H9 (cell line): Measurements from ENCODE around the gene FMNL3. TPM values are rescaled to one million over a fixed set of nuclear protein-coding genes. Genes with fewer than 3 reads are reported as not detected.

Source experiments
- DNase-seq: peaks from one replicate; pipeline ENCODE4 v3.0.0-alpha.2; 2017
- H2AFZ ChIP-seq: one replicate; pipeline ENCODE4 v1.6.1; 2013; ENCODE audit warnings: mild to moderate bottlenecking, low read length, control low read depth, moderate library complexity
- H2AK5ac ChIP-seq: 2 replicates; pipeline ENCODE4 v1.6.1; 2013; ENCODE audit warnings: low read length, control low read depth, mixed read lengths; ENCODE audit not compliant: insufficient read length
- H2BK120ac ChIP-seq: one replicate; pipeline ENCODE4 v1.6.1; 2013; ENCODE audit warnings: low read depth, mild to moderate bottlenecking, low read length, control low read depth, inconsistent platforms; ENCODE audit not compliant: poor library complexity, severe bottlenecking
- H2BK12ac ChIP-seq: 2 replicates; pipeline ENCODE4 v1.6.1; 2013; ENCODE audit warnings: low read length, control low read depth, mixed read lengths, low read depth; ENCODE audit not compliant: insufficient read length
- H2BK15ac ChIP-seq: 2 replicates; pipeline ENCODE4 v1.6.1; 2013; ENCODE audit warnings: low read depth, low read length, control low read depth
- H2BK20ac ChIP-seq: one replicate; pipeline ENCODE4 v1.6.1; 2013; ENCODE audit warnings: low read depth, mild to moderate bottlenecking, low read length, control low read depth, inconsistent platforms; ENCODE audit not compliant: poor library complexity, severe bottlenecking
- H2BK5ac ChIP-seq: 2 replicates; pipeline ENCODE4 v1.6.1; 2013; ENCODE audit warnings: low read length, control low read depth, mixed read lengths; ENCODE audit not compliant: insufficient read length
- H3K14ac ChIP-seq: 2 replicates; pipeline ENCODE4 v1.6.1; 2013; ENCODE audit warnings: low read length, control low read depth; ENCODE audit not compliant: insufficient read depth
- H3K18ac ChIP-seq: 2 replicates; pipeline ENCODE4 v1.6.1; 2013; ENCODE audit warnings: low read depth, mild to moderate bottlenecking, mixed read lengths, low read length, control low read depth; ENCODE audit not compliant: insufficient read length
- H3K23ac ChIP-seq: 2 replicates; pipeline ENCODE4 v1.6.1; 2013; ENCODE audit warnings: low read length, control low read depth, mixed read lengths, low read depth; ENCODE audit not compliant: insufficient read length
- H3K23me2 ChIP-seq: 2 replicates; pipeline ENCODE4 v1.6.1; 2013; ENCODE audit warnings: low read depth, mild to moderate bottlenecking, mixed read lengths, low read length, control low read depth; ENCODE audit not compliant: insufficient read length, poor library complexity, severe bottlenecking
- H3K27ac ChIP-seq: 2 replicates; pipeline ENCODE4 v1.5.1; 2013; ENCODE audit warnings: low read length, control low read depth, mixed read lengths, low read depth; ENCODE audit not compliant: insufficient read length
- H3K27me3 ChIP-seq: 2 replicates; pipeline ENCODE4 v1.6.1; 2013; ENCODE audit warnings: low read length, control low read depth, inconsistent platforms; ENCODE audit not compliant: insufficient read depth
- H3K4ac ChIP-seq: 2 replicates; pipeline ENCODE4 v1.6.1; 2013; ENCODE audit warnings: low read depth, mild to moderate bottlenecking, control low read depth, inconsistent platforms, low read length, moderate library complexity
- H3K4me1 ChIP-seq: 2 replicates; pipeline ENCODE4 v1.6.1; 2013; ENCODE audit warnings: low read length, control low read depth, inconsistent platforms; ENCODE audit not compliant: insufficient read depth
- H3K4me2 ChIP-seq: 2 replicates; pipeline ENCODE4 v1.6.1; 2013; ENCODE audit warnings: low read length, control low read depth, mixed read lengths; ENCODE audit not compliant: insufficient read length, insufficient read depth
- H3K56ac ChIP-seq: 2 replicates; pipeline ENCODE4 v1.6.1; 2013; ENCODE audit warnings: low read depth, mild to moderate bottlenecking, mixed read lengths, low read length, control low read depth; ENCODE audit not compliant: insufficient read length
- H3K79me1 ChIP-seq: 2 replicates; pipeline ENCODE4 v1.6.1; 2013; ENCODE audit warnings: low read depth, mild to moderate bottlenecking, moderate library complexity, low read length, control low read depth, inconsistent platforms; ENCODE audit not compliant: insufficient read depth, poor library complexity, severe bottlenecking
- H3K79me2 ChIP-seq: 2 replicates; pipeline ENCODE4 v1.6.1; 2013; ENCODE audit warnings: low read length, control low read depth, inconsistent platforms; ENCODE audit not compliant: insufficient read depth
- H3K9ac ChIP-seq: 2 replicates; pipeline ENCODE4 v1.6.1; 2013; ENCODE audit warnings: low read length, control low read depth, mixed read lengths; ENCODE audit not compliant: insufficient read length; ENCODE audit errors: extremely low read depth
- H3K9me3 ChIP-seq: one replicate; pipeline ENCODE4 v1.6.1; 2013; ENCODE audit warnings: low read depth, low read length, inconsistent platforms; ENCODE audit not compliant: control insufficient read depth
- H3T11ph ChIP-seq: one replicate; pipeline ENCODE4 v1.6.1; 2013; ENCODE audit warnings: mild to moderate bottlenecking, low read length, control low read depth, inconsistent platforms
- H4K20me1 ChIP-seq: one replicate; pipeline ENCODE4 v1.6.1; 2013; ENCODE audit not compliant: control insufficient read depth, insufficient read length, insufficient read depth
- H4K5ac ChIP-seq: 2 replicates; pipeline ENCODE4 v1.6.1; 2013; ENCODE audit warnings: low read depth, mild to moderate bottlenecking, mixed read lengths, low read length, control low read depth; ENCODE audit not compliant: insufficient read length
- H4K8ac ChIP-seq: replicated peaks from 2 replicates; pipeline ENCODE4 v1.6.1; 2013; ENCODE audit warnings: low read length, control low read depth, mixed read lengths, low read depth; ENCODE audit not compliant: insufficient read length
- H4K91ac ChIP-seq: 2 replicates; pipeline ENCODE4 v1.6.1; 2013; ENCODE audit warnings: low read depth, mild to moderate bottlenecking, moderate library complexity, mixed read lengths, low read length, control low read depth; ENCODE audit not compliant: insufficient read length
- H3K27ac Mint-ChIP-seq, 3 experiments: 2 replicates in 2 of 3; 3 replicates in 1 of 3; pipeline ENCODE4 v1.8.0; 2020 to 2021; ENCODE audit warnings: mixed read lengths in 3 of 3, mild to moderate bottlenecking in 1 of 3, moderate library complexity in 1 of 3
- H3K27me3 Mint-ChIP-seq: 2 replicates; pipeline ENCODE4 v1.8.0; 2021; ENCODE audit warnings: low read depth, mild to moderate bottlenecking, moderate library complexity, mixed read lengths
- H3K36me3 Mint-ChIP-seq, 3 experiments: 2 replicates in 2 of 3; 3 replicates in 1 of 3; pipeline ENCODE4 v1.8.0; 2020 to 2021; ENCODE audit warnings: low read depth in 3 of 3, mixed read lengths in 3 of 3; ENCODE audit not compliant: insufficient read depth in 1 of 3
- H3K4me1 Mint-ChIP-seq, 2 experiments: 2 replicates each; pipeline ENCODE4 v1.8.0; 2020; ENCODE audit warnings: mixed read lengths in 2 of 2
- H3K4me3 Mint-ChIP-seq, 2 experiments: 2 replicates in 1 of 2; 3 replicates in 1 of 2; pipeline ENCODE4 v1.8.0; 2020 to 2021; ENCODE audit warnings: mild to moderate bottlenecking in 2 of 2, mixed read lengths in 2 of 2, moderate library complexity in 1 of 2
- H3K9me3 Mint-ChIP-seq, 2 experiments: 2 replicates in 1 of 2; 3 replicates in 1 of 2; pipeline ENCODE4 v1.8.0; 2020; ENCODE audit warnings: mild to moderate bottlenecking in 2 of 2, mixed read lengths in 2 of 2, moderate library complexity in 1 of 2
- CTCF ChIP-seq: fragments of 200-600 bp; sonication (generic); conservative IDR thresholded peaks from 3 replicates; pipeline ENCODE4 v1.8.0; 2021; ENCODE audit warnings: antibody characterized with exemption, mild to moderate bottlenecking
- WGBS: extraction: QIAGEN DNeasy Blood & Tissue Kit; methylation state at CpG from one replicate; pipeline ENCODE4 v1.1.7; 2013; ENCODE audit warnings: missing lambda C conversion rate, low lambda C conversion rate, mixed read lengths; ENCODE audit not compliant: insufficient read length; ENCODE audit errors: extremely low coverage; 5-methylcytosine and 5-hydroxymethylcytosine counted together
- total RNA-seq: library from RNA; stranded (reverse); gene quantifications from 2 replicates; pipeline ENCODE4 v1.2.1, GENCODE V29; 2021

FMNL3 gene
- total RNA-seq, 1 experiment from 2014 or later = 22.8 TPM

GRCh38 chr12:49643135-49643534, 64.1 kb downstream of the FMNL3 start:
- Histone ChIP-seq H3K14ac (no peak overlapping the region), H4K5ac (no peak overlapping the region), H2BK120ac (no peak overlapping the region), H2BK5ac (no peak overlapping the region), H3K79me2 (no peaks in the 10 kb centered on the region), H3K27me3 (no peaks in the 10 kb centered on the region), H4K91ac (no peak overlapping the region), H3K23ac (no peak overlapping the region), H3K23me2 (no peaks in the 10 kb centered on the region), H2AK5ac (no peak overlapping the region), H3K4me1 (no peaks in the 10 kb centered on the region), H3K4me2 (no peak overlapping the region), H4K20me1 (no peaks in the 10 kb centered on the region), H3K18ac (no peak overlapping the region), H3K9me3 (no peaks in the 10 kb centered on the region), H2BK20ac (no peak overlapping the region), H3K79me1 (no peaks in the 10 kb centered on the region), H4K8ac (no peak overlapping the region), H2AFZ (no peak overlapping the region), H3K4ac (no peak overlapping the region), H3T11ph (no peak overlapping the region), H2BK12ac (no peak overlapping the region), H3K9ac (no peak overlapping the region), H2BK15ac (no peak overlapping the region), H3K27ac (no peak overlapping the region), H3K56ac (no peak overlapping the region)
- no peaks in the 10 kb centered on the region for H3K27me3 Mint-ChIP-seq
- H3K36me3 Mint-ChIP-seq = peaks cover 20 to 62% (median 59%) of the 10 kb centered on the region in 3 experiments
- H3K9me3 Mint-ChIP-seq = no peaks in the 10 kb centered on the region
- no peak for TF ChIP-seq CTCF
- WGBS = no CpG with 5 or more reads among the region's 7 CpGs
- H3K4me1 Mint-ChIP-seq = peaks cover 19% of the 10 kb centered on the region in 2 experiments
- no peak overlapping the region for H3K27ac Mint-ChIP-seq
- DNase-seq = no peak
- H3K4me3 Mint-ChIP-seq = no peak overlapping the region
